HCT116 (cell line): Measurements from ENCODE around the gene PGRMC2.

Experiments used
- CEBPB ChIP-seq: IDR thresholded peaks from 2 replicates; pipeline ENCODE4 v1.6.1; 2012; ENCODE audit warnings: low read depth
- CTCF ChIP-seq, 3 experiments: fragments of 200-600 bp in 1 of 3; sonication (generic) in 1 of 3; IDR thresholded peaks in 2 of 3; conservative IDR thresholded peaks in 1 of 3; 2 replicates each; pipeline ENCODE4 v1.5.1; 2012 to 2017; ENCODE audit warnings: low read depth in 2 of 3, low read length in 2 of 3, antibody characterized with exemption in 1 of 3, borderline replicate concordance in 1 of 3, control low read depth in 1 of 3, mild to moderate bottlenecking in 1 of 3, mixed read lengths in 1 of 3, mixed run types in 1 of 3, moderate library complexity in 1 of 3; ENCODE audit not compliant: insufficient read depth in 1 of 3
- MAX ChIP-seq: IDR thresholded peaks from 2 replicates; pipeline ENCODE4 v1.6.1; 2012
- ZBTB33 ChIP-seq: IDR thresholded peaks from 2 replicates; pipeline ENCODE4 v1.6.1; 2011; ENCODE audit warnings: mild to moderate bottlenecking, low read length, moderate library complexity; ENCODE audit not compliant: insufficient replicate concordance; ENCODE audit errors: extremely low read depth

- TF ChIP-seq CEBPB (no peak), MAX (no peak), CTCF (IDR thresholded peaks at IDR 0.05 in 2 of 3, conservative IDR thresholded peaks at IDR 0.05 in 1 of 3; ENCODE audit: borderline replicate concordance in 1 of 3, insufficient read depth in 1 of 3, low read depth in 2 of 3, low read length in 2 of 3) (no peak), ZBTB33 (no peak)
These were observed 18.3 kb upstream of the PGRMC2 start for GRCh38 chr4:128305942-128306341.
